HG02759 (cell line): ENCODE measurements around the gene FAM25A.

ENCODE experiments used
- ATAC-seq: cut with Tn5 transposase; IDR thresholded peaks from one replicate; pipeline ENCODE4 v1.9.1; 2021; ENCODE audit warnings: mild to moderate bottlenecking, moderate library complexity; ENCODE audit not compliant: unreplicated experiment

The FAM25A gene

DNA sequence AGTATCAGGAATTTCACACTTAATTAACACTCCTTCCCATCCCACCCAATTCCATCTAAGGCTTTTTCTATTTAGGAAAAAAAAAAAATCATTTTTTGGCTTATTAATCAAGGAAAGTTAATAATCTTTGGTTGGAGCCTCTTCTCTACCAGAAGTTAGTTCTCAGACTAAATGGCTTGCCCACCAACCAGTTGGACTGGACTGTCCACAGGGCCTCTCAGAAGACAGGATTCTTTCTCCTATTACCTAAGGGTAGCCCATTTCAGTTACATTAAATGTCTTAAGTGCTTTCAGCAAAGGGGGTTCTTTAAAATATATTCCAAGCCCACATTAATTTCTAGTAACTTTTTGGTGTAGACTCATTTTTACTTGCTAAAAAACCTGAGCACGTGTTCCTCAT lies 39.3 kb downstream of the FAM25A start:
- ATAC-seq, result no peak

DNA sequence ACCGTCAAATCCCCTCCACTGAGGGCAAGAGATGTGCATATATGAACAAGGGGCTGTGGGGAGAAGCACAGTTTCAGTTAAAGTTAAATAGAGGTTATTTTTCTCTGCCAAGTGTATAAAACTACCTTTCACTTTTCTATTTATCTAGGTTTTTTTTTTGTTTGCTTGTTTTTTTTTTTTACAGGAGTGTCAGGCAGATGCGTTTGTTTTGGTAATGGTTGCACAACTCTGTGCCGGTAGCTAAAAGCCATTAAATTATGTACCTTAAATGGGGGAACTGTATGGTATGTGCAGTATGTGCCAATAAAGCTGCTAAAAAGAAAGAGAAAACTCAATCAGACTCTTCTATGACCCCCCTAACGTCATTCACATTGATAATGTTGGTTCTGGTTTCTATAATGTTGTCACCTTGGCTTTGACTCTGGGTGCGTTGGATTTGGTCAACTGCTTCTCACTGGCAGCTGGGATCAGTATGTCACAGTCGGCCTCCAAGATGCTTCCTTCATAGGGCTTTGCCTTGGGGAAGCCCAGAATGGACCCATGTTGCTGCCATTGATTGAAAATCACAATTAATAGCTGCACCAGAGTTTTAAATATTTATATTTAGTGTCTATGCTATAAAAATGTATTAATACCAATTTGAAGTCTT lies 40.3 kb downstream of the FAM25A start:
- ATAC-seq, result no peak

DNA sequence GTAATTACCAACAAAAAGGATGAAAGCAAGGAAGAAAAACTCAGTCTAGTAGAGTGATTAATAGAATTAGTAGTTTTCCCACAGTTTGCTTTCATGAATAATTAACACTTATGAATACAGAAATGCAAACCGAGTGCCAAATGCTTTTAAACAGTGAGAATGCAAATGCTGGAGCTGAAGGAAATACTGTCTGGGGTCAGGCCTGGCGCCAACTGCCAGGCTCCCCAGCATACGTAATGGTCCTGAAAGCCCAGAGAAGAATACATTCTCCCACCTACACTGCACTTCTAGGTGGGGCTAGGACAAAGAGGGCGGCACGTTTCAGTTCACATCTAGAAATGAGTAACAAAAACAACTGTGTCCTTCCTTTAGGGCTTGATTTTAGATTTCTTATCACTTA lies 44.6 kb downstream of the FAM25A start:
- ATAC-seq, result no peak

DNA sequence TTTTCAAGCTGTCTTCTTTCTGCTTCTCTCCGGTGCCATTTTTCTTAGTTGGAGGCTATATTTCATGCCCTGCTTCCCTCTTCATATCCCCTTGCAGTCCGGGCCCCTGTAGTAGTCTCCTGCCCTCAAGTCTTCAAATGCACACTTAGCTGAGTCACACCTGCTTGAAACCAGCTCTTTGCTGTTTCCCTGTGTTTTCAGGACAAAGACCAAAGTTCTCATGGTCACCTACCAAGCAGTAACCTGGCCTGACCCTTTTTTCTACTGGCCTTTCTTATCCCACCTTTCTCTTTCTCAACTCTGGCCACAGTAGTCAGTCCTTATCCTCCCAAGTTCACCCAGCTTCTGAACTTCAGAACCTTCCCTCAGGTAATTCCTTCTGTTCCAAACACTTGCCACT lies 46.1 kb downstream of the FAM25A start:
- no peak for ATAC-seq

DNA sequence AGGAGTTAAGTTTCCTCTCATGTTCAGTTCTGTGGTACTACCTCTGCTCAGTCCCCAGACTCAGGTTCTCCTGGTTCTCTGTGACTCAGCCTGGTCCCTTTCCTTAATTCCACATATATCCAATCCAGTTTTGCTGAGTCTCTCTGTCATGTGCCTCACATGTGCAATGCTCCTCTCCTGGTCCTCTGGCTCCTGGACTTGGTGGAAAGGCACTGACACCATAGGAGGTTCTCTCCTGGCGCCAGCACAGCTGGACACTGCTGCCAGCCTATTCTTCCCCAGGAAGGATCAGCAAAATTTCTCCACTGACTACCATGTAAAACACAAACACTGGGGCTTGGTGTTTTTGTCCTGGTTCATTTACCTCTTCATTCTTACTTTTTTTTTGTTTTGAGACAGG lies 46.8 kb downstream of the FAM25A start:
- no peak for ATAC-seq

DNA sequence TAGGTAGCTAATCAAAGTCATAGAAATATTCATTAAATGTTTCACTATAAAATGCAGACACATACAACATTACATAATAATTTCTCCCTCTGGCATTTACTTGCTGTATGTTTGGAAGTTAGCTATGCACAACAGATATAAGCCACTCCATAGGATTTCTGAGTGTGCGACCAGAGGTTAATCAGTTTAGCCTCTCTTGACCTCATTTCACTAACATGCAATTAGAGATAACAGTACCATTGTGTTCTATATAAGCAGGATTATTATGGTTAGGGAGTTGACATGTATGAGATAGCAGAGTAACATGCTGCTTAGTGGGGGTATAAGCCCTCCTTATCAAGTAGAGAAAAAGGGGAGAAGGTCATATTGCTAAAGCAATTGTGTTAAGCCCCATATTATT lies 48.2 kb downstream of the FAM25A start:
- no peak for ATAC-seq

DNA sequence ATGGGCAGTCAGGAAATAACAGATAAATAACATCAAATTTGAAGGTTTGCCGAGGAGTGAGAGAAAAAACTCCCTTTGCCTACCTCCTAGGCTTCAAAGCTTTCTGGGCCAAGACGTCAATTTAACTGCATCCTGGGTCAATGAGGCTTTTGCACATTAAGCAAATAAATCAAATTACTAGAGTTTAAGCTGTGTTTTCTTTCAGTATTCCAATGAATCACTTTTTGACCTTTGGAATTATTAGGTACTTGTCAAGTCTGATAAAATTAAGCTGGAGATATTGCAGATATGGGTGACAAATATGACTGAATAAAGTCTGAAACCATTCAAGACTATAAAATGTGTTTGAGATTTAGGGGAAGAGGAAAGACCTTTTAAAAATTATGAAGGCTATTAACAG lies 52.4 kb downstream of the FAM25A start:
- ATAC-seq, result no peak
